HG03354 (cell line): ENCODE measurements around the gene RGPD5.
A peak's percentile ranks its signal among the peaks of the same experiment; 100 is the strongest.
"Not testable (repeated sequence)": the region's sequence is repeated elsewhere in the genome, so short reads cannot be mapped to it uniquely, and the experiment has no call there.

Experiments
- ATAC-seq: cut with Tn5 transposase; IDR thresholded peaks from one replicate; pipeline ENCODE4 v1.9.1; 2021; ENCODE audit warnings: mild to moderate bottlenecking; ENCODE audit not compliant: unreplicated experiment, poor library complexity, severe bottlenecking

RGPD5 gene

GRCh38 chr2:109794074-109794737, at the start of gene RGPD5:
Gene RGPD5, plus strand, starts transcription at chr2:109794305. Its CDS starts 161 bp downstream, at chr2:109794466.
- peak; percentile 99 for ATAC-seq

- not testable (repeated sequence) for ATAC-seq
These were observed 42.5 kb upstream of the RGPD5 start for GRCh38 chr2:109751572-109751971.

- not testable (repeated sequence) for ATAC-seq
These were observed 36.8 kb upstream of the RGPD5 start for GRCh38 chr2:109757163-109757824.

GRCh38 chr2:109760265-109761042, 33.7 kb upstream of the RGPD5 start:
- ATAC-seq: not testable (repeated sequence)

DNA sequence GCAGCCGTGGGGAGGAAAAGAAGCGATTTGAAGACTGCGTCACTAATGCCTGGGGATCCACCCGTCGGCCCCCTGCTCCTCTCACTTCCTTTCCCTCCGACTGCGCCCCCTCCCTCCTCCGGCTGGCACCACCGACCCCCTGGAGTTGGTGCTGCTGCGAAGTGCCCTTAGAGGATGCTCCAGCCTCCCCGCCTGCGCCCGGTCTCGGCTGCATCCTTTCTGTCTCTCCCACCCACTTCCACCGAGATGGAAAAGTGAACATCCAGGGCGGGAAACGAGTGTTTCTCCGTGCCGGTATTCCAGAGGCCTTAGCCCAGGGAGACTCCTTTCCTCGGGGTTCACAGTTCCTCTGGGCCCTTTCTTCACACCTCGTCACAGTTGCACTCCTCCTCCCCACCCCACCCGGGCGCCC, 33.1 kb upstream of the RGPD5 start:
- not testable (repeated sequence) for ATAC-seq

GRCh38 chr2:109761976-109762375, 32.1 kb upstream of the RGPD5 start:
- not testable (repeated sequence) for ATAC-seq

DNA sequence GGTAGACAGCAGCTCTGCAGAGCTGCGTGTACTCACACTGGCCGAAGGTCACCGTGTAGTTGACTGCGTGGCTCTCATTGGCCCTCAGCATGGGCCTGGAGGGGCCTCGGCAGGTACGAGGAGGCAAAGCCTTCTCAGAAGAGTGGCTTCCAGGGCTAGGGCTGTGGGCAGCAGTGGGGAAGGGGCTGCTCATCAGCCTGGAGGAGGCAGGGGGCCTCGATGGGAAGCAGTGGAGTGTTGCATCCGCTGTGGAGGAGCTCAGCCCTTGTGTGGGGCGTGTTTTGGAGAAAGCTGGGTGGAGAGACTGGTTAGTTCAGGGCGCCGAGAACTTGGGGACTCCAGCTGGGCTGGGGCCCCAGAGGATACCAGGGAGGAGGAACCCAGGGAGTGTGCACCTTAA, 28.0 kb upstream of the RGPD5 start:
- not testable (repeated sequence) for ATAC-seq

GRCh38 chr2:109766886-109767578, 27.1 kb upstream of the RGPD5 start:
- not testable (repeated sequence) for ATAC-seq

DNA sequence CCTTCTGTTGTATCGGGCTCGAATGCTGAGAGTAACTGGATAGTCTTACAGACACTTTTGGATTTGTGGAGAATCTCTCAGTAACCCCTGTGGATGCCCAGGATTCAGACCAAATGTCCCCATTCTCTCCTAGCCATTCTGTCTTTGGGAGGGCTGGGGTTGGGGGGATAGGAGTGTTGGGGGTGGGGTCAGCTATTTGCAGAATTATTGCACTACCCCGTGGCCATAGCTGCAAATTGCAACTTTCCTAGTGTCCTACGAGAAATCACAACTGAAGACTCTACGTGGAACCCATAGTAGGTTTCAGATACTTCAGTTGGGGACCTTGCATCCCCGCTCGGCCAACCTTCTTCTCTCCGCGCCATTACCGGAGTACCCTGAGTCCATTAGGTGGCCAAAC, 25.2 kb upstream of the RGPD5 start:
- not testable (repeated sequence) for ATAC-seq

DNA sequence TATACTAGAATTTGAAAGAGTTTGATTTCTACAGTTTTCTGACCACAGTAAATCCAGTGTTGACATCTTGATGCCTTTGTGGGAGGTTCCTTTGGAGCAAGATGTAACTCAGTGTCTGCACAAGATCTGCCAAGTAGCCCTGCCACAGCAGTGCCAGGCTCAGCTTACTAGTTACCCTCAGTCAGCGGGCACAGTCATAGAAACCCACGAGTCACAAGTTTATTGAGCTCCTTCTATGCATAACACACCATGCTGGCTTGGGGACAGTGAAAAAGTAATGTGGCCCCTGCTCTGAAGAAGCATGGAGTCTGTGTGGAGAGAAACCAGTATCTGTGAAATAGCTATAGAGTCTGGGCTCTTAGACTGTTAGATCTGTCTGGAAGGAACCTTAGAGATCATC, 15.0 kb upstream of the RGPD5 start:
- ATAC-seq: not testable (repeated sequence)

- not testable (repeated sequence) for ATAC-seq
These were observed 12.8 kb upstream of the RGPD5 start for GRCh38 chr2:109781147-109781816.

DNA sequence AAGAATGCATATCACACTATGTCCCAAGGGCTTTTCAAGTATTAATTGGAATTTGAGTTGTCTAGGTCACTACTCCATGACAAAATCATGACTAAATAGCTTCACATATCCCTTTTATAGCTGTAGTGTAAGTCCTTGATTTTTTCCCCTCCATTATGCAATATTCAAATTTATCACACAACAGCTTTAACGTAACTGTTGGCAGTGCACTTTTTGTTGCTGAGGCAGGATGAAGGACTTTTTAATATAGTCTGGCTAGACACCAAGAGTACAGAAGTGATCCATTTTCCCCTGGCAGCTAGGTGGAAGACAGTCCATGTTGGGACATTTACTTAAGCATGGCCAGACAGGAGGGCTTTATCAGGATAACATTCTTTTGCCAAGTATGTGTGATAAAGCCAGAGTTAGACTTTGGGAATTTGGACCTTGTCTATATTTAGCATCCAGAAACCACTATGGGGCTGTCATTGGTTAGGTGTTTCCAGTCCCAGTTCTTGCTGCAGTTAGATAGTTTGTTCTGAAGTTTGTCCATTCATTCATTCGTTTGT, 11.6 kb upstream of the RGPD5 start:
- not testable (repeated sequence) for ATAC-seq

DNA sequence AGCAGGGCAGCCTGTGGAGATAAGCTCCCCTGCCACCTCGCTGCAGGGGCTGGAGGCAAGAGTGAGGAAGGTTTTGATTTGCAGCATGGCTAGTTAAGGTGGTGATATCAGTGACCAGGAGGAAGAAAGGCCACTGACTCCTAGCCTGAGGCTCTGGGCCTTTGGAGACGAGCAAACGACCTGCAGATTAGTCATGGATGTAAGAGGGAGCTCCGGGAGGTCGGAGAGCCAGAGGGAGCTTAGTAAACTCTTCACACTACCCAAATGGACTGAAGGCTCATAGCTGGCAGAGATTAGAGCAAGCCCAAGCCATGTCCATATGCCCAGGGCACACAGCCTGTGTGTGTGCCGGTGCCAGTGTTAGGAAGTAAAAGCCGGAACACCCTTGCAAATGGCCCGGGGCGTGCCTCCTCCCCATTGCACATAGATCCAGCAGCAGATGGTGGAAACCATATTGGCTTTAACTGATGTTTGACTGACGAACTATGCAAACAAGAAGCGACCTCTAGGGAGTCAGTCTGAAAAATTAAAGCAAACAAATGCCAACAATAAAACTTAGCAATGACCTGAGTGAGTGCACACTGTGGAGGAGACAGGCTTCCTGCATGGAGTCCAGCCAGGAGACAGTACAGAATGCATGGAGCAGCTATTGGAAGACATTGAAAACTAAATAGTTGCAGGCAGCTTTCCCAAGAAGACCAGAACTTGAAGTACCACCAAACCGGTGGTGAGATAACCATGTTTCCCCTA, 2.4 kb upstream of the RGPD5 start:
- not testable (repeated sequence) for ATAC-seq

- peak; percentile 69 for ATAC-seq
These were observed 1.4 kb upstream of the RGPD5 start for GRCh38 chr2:109792659-109793058.

DNA sequence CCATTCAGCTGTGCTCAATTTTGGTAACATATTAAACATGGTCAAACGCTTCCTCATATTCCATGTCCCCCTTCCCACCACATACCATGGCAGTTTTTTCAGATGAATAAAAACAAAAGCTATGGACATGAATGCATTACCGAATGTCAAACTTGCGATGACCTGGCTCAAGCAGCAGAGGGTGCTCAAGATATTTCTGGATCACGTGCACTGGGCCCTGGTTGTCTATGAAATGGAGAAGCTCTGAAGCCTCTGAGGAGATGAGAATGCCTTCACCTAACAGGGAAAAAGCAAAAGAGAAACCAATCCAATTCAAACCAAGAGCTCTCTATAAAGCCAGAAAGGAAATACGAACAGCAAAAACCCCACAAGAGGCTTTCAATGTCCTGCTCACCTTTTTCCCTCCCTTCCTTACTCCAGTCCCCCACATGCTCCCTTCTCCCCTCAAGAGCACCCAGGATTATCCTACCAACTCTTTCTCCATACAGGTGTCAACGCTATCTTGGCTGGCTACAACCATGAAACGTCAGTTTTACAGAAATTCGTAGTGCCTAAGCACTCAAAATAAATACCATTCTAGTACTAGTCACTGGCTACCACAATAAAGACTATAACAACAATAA, 77.1 kb downstream of the RGPD5 start:
- ATAC-seq: peak; percentile 96

- not testable (repeated sequence) for ATAC-seq
These were observed 82.5 kb downstream of the RGPD5 start for GRCh38 chr2:109876625-109877024.

- ATAC-seq: not testable (repeated sequence)
These were observed 88.0 kb downstream of the RGPD5 start for GRCh38 chr2:109882112-109882511.

DNA sequence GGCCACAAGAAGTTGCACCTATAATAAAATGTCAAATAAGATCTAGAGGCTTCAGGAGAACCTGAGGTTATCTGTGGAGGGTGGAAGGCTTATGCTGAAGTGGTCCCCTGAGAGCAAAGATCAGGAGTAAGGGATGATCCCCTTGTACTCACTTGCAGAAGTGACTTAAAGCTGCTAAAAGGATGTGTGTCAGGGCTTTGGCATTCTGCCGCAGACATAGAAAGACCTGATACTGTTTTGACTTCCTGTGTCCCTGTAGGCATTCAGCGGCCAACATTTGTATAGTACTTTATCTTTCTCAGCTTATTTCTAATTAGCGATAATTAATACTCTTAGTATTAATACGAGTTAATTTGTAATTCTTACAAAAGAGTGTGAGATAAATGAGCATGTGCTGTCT, 94.3 kb downstream of the RGPD5 start:
- not testable (repeated sequence) for ATAC-seq
